ENCODE data around the gene SLC35F2. TPM values are rescaled to one million over a fixed set of nuclear protein-coding genes. Genes with fewer than 3 reads are reported as not detected.

The SLC35F2 gene, protein sequence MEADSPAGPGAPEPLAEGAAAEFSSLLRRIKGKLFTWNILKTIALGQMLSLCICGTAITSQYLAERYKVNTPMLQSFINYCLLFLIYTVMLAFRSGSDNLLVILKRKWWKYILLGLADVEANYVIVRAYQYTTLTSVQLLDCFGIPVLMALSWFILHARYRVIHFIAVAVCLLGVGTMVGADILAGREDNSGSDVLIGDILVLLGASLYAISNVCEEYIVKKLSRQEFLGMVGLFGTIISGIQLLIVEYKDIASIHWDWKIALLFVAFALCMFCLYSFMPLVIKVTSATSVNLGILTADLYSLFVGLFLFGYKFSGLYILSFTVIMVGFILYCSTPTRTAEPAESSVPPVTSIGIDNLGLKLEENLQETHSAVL
- total RNA-seq: 1 to 10 TPM; 1.2 to 3.7 (median 2.7) TPM
- 9.3 TPM for total RNA-seq (2013)

DNA sequence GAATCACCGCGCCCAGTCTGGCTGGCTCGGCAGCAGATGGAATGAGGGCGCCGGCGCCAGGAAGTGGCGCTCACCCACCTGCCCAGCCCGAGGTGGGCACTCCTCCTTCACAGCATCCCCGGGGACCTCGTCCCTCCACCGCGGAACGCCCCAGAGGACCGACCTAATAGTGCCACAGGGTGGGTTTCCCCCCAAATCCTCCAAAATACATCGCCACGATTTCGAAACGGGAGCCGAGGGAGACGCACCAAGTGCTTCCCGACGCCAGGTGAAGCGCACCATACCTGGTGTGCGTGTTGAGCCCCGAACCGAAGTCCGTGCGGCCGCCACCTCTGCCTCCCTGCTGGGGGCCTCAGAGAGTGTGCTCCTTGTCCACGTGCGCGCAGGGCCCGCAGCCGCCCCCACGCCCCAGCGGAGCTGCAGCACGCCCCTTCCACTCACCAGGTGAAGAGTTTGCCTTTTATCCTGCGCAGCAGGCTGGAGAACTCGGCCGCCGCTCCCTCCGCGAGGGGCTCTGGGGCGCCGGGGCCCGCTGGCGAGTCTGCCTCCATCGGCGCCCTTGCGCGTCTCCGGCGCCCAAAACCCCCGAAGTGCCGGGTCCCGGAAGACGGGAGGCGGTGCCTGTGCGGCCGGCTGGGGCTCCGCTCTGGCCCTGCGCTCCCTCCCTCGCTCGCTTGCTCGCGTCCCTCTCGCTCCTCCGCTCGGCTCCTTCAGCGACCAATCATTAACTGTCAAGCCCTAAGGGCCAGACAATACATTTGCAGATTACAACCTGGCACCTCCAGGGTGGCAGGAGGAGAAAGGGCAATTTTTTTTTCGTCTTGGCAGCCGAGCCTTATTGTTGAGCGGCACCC is at the start of gene SLC35F2:
Gene SLC35F2, minus strand, starts transcription at position 571 of the 854 bp plus-strand sequence. Its CDS starts 20 bp downstream, at position 551.
- Mint-ChIP-seq H3K4me3 (peak within 1 kb of the TSS; percentile 95), H3K4me1 (peaks cover 24% of the 10 kb centered on the region in 2 donors), H3K27ac (peak within 1 kb of the TSS; percentile 43 to 90), H3K27me3 (ENCODE audit: low read depth in 2 of 2) (no peaks in the 10 kb centered on the region), H3K36me3 (no peaks in the 10 kb centered on the region), H3K9me3 (no peaks in the 10 kb centered on the region)
- no peaks in the 10 kb centered on the region for H3K36me3 ChIP-seq (ENCODE audit: control insufficient read depth, insufficient read depth, low read length)
- H3K27ac ChIP-seq (ENCODE audit: low read length): no peak within 1 kb of the TSS
- TF ChIP-seq, protein P1, sequence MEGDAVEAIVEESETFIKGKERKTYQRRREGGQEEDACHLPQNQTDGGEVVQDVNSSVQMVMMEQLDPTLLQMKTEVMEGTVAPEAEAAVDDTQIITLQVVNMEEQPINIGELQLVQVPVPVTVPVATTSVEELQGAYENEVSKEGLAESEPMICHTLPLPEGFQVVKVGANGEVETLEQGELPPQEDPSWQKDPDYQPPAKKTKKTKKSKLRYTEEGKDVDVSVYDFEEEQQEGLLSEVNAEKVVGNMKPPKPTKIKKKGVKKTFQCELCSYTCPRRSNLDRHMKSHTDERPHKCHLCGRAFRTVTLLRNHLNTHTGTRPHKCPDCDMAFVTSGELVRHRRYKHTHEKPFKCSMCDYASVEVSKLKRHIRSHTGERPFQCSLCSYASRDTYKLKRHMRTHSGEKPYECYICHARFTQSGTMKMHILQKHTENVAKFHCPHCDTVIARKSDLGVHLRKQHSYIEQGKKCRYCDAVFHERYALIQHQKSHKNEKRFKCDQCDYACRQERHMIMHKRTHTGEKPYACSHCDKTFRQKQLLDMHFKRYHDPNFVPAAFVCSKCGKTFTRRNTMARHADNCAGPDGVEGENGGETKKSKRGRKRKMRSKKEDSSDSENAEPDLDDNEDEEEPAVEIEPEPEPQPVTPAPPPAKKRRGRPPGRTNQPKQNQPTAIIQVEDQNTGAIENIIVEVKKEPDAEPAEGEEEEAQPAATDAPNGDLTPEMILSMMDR (IDR thresholded peaks at IDR 0.05): no peak
- H3K27me3 ChIP-seq (ENCODE audit: control insufficient read depth, insufficient read depth, low read length): no peaks in the 10 kb centered on the region
- H3K4me1 ChIP-seq (ENCODE audit: control insufficient read depth, insufficient read depth, low read length): peaks cover 22% of the 10 kb centered on the region
- peak; percentile 60 to 80 for DNase-seq
- no peaks in the 10 kb centered on the region for H3K9me3 ChIP-seq (ENCODE audit: control insufficient read depth, insufficient read depth, low read length)
- peak; percentile 88 to 92 (median 89) for ATAC-seq
- whole genome bisulfite sequencing (ENCODE audit: insufficient coverage): under 1% methylated on average over 73 of the region's 73 CpGs
- H3K4me3 ChIP-seq (ENCODE audit: low read length): peak within 1 kb of the TSS; percentile 74
- intact Hi-C loops (cut with micrococcal nuclease): no loop called here

DNA sequence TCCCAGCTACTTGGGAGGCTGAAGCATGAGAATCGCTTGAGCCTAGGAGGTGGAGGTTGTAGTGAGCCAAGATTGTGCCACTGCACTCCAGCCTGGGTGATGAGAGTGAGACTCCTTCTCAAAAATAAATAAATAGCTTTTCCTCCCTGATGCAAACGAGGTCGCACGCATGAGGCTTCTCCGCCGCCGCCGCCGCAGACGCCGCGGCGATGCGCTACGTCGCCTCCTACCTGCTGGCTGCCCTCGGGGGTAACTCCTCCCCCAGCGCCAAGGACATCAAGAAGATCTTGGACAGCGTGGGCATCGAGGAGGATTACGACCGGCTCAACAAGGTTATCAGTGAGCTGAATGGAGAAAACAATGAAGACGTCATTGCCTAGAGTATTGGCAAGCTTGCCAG is 49.6 kb upstream of the SLC35F2 start:
- Mint-ChIP-seq H3K36me3 (no peaks in the 10 kb centered on the region), H3K4me3 (no peak overlapping the region), H3K4me1 (no peaks in the 10 kb centered on the region), H3K27me3 (ENCODE audit: low read depth in 2 of 2) (peaks cover 13 to 27% of the 10 kb centered on the region in 2 donors), H3K27ac (no peak overlapping the region), H3K9me3 (no peaks in the 10 kb centered on the region)
- ATAC-seq: no peak
- intact Hi-C loops (cut with micrococcal nuclease): no loop called here
- TF ChIP-seq, protein P1 (IDR thresholded peaks at IDR 0.05): no peak
- H3K9me3 ChIP-seq (ENCODE audit: control insufficient read depth, insufficient read depth, low read length): no peaks in the 10 kb centered on the region
- H3K27ac ChIP-seq (ENCODE audit: low read length): no peak overlapping the region
- no peaks in the 10 kb centered on the region for H3K27me3 ChIP-seq (ENCODE audit: control insufficient read depth, insufficient read depth, low read length)
- 63% methylated on average over 23 of the region's 23 CpGs for WGBS (ENCODE audit: insufficient coverage)
- no peak for DNase-seq
- H3K4me1 ChIP-seq (ENCODE audit: control insufficient read depth, insufficient read depth, low read length): no peaks in the 10 kb centered on the region
- H3K36me3 ChIP-seq (ENCODE audit: control insufficient read depth, insufficient read depth, low read length): no peaks in the 10 kb centered on the region
- no peak overlapping the region for H3K4me3 ChIP-seq (ENCODE audit: low read length)

DNA sequence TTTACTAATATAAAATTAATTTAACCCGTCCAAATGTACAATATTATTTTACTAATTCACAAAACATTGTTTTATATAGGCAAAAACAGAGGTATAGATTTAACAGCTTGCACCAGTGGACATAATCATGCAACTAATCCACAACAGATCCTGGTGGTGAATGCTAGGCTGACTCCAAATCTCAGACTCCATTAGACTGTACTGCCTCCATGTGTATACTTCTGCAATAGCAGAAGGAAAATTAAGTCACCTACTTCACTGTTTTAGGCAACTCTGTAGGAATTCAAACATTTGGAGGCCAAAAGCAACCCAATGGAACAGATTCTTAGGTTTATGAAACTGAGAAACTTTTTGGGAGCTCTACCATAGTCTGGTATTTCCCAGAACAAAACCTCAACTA is 39.7 kb upstream of the SLC35F2 start:
- Mint-ChIP-seq H3K4me1 (no peaks in the 10 kb centered on the region), H3K9me3 (no peaks in the 10 kb centered on the region), H3K4me3 (no peak overlapping the region), H3K27ac (no peak overlapping the region), H3K27me3 (ENCODE audit: low read depth in 2 of 2) (peaks cover 0 to 10% of the 10 kb centered on the region in 2 donors), H3K36me3 (no peaks in the 10 kb centered on the region)
- TF ChIP-seq, protein P1 (IDR thresholded peaks at IDR 0.05): no peak
- Histone ChIP-seq H3K4me3 (ENCODE audit: low read length) (no peak overlapping the region), H3K27me3 (ENCODE audit: control insufficient read depth, insufficient read depth, low read length) (no peaks in the 10 kb centered on the region), H3K4me1 (ENCODE audit: control insufficient read depth, insufficient read depth, low read length) (no peaks in the 10 kb centered on the region), H3K36me3 (ENCODE audit: control insufficient read depth, insufficient read depth, low read length) (no peaks in the 10 kb centered on the region), H3K9me3 (ENCODE audit: control insufficient read depth, insufficient read depth, low read length) (no peaks in the 10 kb centered on the region), H3K27ac (ENCODE audit: low read length) (no peak overlapping the region)
- DNase-seq (peak in 1 of 2 donors; percentile 50), ATAC-seq (peak in 2 of 3 donors; percentile 40 to 44)
- intact Hi-C loops (cut with micrococcal nuclease): no loop called here
- WGBS (ENCODE audit: insufficient coverage): no CpG with 5 or more reads among the region's 1 CpG
